GM19099 (cell line): ENCODE data around the gene HOXB7.

ENCODE experiments used
- POLR2A ChIP-seq: IDR thresholded peaks from 3 replicates; pipeline ENCODE4 v1.6.1; 2011; ENCODE audit warnings: low read depth; ENCODE audit not compliant: insufficient read length; ENCODE audit errors: extremely low read depth

The HOXB7 gene

DNA sequence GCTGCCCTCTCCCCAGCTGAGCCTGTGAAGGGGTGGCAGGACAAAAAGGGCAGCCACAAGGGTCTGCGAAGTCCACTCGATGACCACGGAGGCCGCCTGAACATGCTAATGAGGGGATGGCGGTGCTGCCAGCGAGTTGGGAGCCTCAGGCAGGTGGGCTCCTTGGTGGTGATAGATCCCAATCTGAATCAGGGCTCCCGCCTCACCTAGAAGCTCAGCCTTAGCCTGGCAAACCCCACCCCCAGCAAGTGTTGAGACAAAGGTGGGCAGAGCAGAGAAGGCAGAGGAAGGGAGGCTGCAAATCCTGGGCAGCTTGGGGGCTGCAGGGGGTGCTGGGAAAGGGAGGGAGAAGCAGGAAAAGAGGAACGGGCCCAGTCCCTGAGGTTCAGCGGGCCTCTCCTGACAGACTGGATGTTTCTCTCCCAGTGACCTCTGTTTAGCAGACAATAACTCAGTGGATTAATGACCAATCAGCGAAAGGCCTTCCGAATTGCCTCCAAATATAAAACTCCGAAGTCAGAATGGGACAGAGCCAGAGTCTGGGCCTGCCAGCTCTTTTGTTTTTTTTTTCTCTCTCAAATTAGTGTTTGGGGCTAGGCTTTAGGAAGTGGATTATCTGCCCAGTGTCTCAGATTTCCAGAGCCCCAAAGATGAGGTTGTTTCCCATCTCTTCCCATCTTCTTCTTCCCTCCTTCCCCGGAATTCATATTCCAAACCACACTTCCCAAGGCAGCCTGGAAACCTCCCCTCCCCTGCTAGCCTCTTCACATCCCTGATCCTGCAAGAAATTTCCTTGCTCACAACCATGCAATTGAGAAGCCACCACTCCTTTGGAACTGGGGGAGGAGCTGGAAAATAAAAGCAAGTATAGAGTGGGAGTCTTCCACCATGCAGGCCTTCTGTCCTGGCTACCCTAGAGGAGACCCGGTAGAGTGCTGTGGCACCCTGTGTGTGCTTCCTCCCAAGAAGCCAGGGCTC lies 50.7 kb downstream of the HOXB7 start:
- TF ChIP-seq POLR2A: no peak

DNA sequence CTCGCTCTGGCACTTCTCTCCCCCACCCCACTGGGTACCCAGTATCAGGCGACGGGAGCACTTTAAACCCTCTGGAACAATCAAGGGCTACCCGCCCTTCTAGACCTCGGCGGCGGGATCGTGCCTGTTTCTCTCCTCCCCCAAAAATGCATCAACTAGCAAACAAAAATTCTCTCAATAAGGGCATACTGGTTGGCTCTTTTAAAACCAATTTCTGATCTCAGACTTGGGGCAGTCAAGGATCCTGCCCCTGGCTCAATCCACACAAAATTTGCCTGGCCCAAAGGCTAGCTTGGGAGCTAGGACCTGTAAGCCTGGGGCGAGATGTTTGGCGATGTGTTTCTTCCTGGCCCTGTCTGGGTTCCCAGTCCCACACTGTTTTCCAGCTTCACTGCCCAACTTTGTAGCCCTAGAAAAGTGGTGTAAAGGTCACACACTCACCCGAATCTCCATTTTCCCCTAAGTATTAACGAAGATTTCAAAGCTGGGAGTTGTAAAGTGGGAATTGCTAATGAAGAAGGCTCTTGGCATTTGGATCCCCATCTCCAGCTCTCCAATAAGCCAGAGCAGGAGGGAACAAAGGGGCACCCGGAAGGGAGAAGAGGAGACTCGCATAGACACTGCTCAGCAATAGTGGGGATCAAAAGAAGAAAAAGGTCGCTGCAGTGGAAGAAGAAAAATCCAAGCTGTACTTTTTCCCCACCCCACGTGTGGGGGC lies 51.5 kb downstream of the HOXB7 start:
- TF ChIP-seq POLR2A: no peak

DNA sequence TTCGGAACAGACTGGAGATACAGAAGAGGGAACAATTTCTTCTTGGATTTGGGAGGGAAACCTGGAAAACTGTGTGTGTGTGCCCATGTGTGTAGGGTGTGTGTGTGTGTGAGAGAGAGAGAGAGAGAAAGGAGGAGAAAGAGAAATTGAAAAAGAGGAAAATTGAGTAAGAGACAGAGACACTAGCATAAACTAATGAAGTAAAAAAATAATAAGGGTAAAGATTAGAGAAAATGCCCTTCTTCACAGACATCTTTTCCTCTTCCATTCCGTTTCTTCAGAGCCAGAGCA lies 52.0 kb downstream of the HOXB7 start:
- TF ChIP-seq POLR2A: no peak

DNA sequence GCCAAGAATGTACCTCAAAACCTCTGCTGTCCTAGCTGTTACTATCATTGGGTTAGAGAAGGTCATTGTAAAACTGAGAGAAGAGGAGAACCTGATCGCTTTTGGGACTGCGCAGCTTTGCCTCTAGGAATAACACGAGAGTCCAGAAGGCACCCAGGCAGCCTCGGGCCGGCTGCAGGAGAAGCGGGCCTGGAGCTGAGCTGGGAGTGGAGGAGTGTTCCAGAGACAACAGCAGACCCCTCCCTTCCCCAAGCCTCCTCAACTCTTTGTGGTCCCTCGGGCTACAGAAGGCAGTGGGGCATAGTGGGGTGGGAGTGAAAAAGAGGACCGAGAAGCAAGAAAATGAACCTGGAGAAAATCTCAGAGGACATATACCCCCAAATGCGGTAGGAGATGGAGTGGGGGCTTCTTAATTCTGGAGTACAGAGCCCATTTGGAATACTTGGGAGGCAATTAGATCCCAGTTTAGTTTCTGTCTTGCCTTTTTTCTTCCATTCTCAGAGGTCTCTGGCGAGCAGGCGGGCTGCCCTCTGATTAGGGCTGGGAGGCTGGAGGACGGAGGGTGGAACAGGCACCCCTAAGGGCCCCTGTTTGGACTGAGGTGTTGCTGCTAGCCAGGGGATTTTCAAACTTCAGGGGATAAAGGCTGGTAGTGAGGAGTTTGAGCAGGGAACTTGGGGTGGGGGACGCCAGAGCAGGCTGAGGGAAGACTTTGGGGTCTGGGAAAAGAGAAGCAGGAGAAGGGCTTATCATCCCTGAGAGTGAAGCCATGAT lies 52.6 kb downstream of the HOXB7 start:
- TF ChIP-seq POLR2A: no peak
